B cell (primary cell): ENCODE measurements around the gene TMEM9. TPM values are rescaled to one million over a fixed set of nuclear protein-coding genes. Genes with fewer than 3 reads are reported as not detected.

Source experiments
- ATAC-seq: fragments of 200-7000 bp; cut with Tn5 transposase; one replicate; pipeline ENCODE4 v1.10.0; 2021; ENCODE audit warnings: low read depth, mild to moderate bottlenecking, moderate number of reproducible peaks, moderate library complexity
- CTCF ChIA-PET: fragments of 350-600 bp; sonication (Branson Sonifier 250); formaldehyde crosslinking; loops from one replicate; lab custom pipeline; 2021; ENCODE audit warnings: antibody characterized with exemption, inconsistent platforms; lab: Charles Lee
- POLR2A ChIA-PET: fragments of 350-600 bp; sonication (Branson Sonifier 250); formaldehyde crosslinking; loops from one replicate; lab custom pipeline; 2021; ENCODE audit warnings: antibody characterized with exemption; lab: Charles Lee
- DNase-seq: peaks from one replicate; pipeline ENCODE4 v3.0.0; 2013
- H2AFZ ChIP-seq: 2 replicates; pipeline ENCODE4 v1.6.1; 2012; ENCODE audit warnings: mild to moderate bottlenecking, low read depth, low read length; ENCODE audit not compliant: insufficient read depth, poor library complexity, severe bottlenecking
- H3K27ac ChIP-seq, 2 donors: 1 replicate in 1 of 2; 2 replicates in 1 of 2; pipeline ENCODE4 v1.5.1; 2012 to 2013; ENCODE audit warnings: low read length in 2 of 2, mild to moderate bottlenecking in 2 of 2, moderate library complexity in 1 of 2
- H3K27me3 ChIP-seq, 4 experiments: fragments of 200-600 bp in 1 of 4; sonication (generic) in 1 of 4; replicated peaks in 1 of 4; 1 replicate in 2 of 4; 2 replicates in 2 of 4; pipeline versions ENCODE4 v1.6.1 to v1.7.0; 2013 to 2016; ENCODE audit warnings: low read length in 3 of 4, mild to moderate bottlenecking in 2 of 4, mixed read lengths in 1 of 4, moderate library complexity in 1 of 4; ENCODE audit not compliant: insufficient read depth in 4 of 4, control insufficient read depth in 3 of 4; ENCODE audit errors: control extremely low read depth in 1 of 4
- H3K36me3 ChIP-seq, 2 experiments: replicated peaks in 1 of 2; 1 replicate in 1 of 2; 2 replicates in 1 of 2; pipeline versions ENCODE4 v1.6.1 to v1.7.1; 2013; ENCODE audit warnings: low read length in 1 of 2; ENCODE audit not compliant: insufficient read depth in 2 of 2, control insufficient read depth in 1 of 2; ENCODE audit errors: control extremely low read depth in 1 of 2, extremely low read depth in 1 of 2
- H3K4me1 ChIP-seq, 2 donors: fragments of 200-600 bp in 1 of 2; sonication (generic) in 1 of 2; 1 replicate in 1 of 2; 2 replicates in 1 of 2; pipeline versions ENCODE4 v1.5.1 to v1.6.1; 2013 to 2017; ENCODE audit warnings: low read length in 2 of 2; ENCODE audit not compliant: control insufficient read depth in 2 of 2, insufficient read depth in 2 of 2
- H3K4me2 ChIP-seq: replicated peaks from 2 replicates; pipeline ENCODE3; 2012; ENCODE audit warnings: mild to moderate bottlenecking, low read depth, low read length; ENCODE audit not compliant: poor library complexity, severe bottlenecking
- H3K4me3 ChIP-seq, 5 experiments: fragments of 200-600 bp in 1 of 5; sonication (generic) in 1 of 5; 1 replicate in 3 of 5; 2 replicates in 2 of 5; pipeline versions ENCODE4 v1.5.1 to v1.7.0; 2011 to 2016; ENCODE audit warnings: low read length in 4 of 5, mild to moderate bottlenecking in 4 of 5, low read depth in 2 of 5, control low read depth in 1 of 5, moderate library complexity in 1 of 5; ENCODE audit not compliant: insufficient read depth in 1 of 5; ENCODE audit errors: control extremely low read depth in 1 of 5, extremely low read depth in 1 of 5
- H3K79me2 ChIP-seq: fragments of 200-600 bp; sonication (generic); one replicate; pipeline ENCODE4 v1.6.0; 2016; ENCODE audit warnings: low read length; ENCODE audit not compliant: control insufficient read depth, insufficient read depth
- H3K9ac ChIP-seq: fragments of 200-600 bp; sonication (generic); 2 replicates; pipeline ENCODE4 v1.6.1; 2017; ENCODE audit warnings: mild to moderate bottlenecking, low read length, moderate library complexity
- H3K9me3 ChIP-seq, 3 donors: one replicate each; pipeline versions ENCODE4 v1.6.1 to v1.7.1; 2013; ENCODE audit warnings: low read length in 2 of 3; ENCODE audit not compliant: control insufficient read depth in 2 of 3, insufficient read depth in 1 of 3; ENCODE audit errors: control extremely low read depth in 1 of 3
- H4K20me1 ChIP-seq: 2 replicates; pipeline ENCODE4 v1.6.0; 2012; ENCODE audit warnings: mild to moderate bottlenecking, low read length; ENCODE audit not compliant: insufficient read depth, control insufficient read depth, poor library complexity, severe bottlenecking
- H3K27ac Mint-ChIP-seq: one replicate; pipeline ENCODE4 v1.8.0; 2021; ENCODE audit warnings: mixed read lengths
- H3K27me3 Mint-ChIP-seq: one replicate; pipeline ENCODE4 v1.8.0; 2021; ENCODE audit warnings: mixed read lengths
- H3K4me1 Mint-ChIP-seq: one replicate; pipeline ENCODE4 v1.8.0; 2021; ENCODE audit warnings: mixed read lengths
- H3K4me3 Mint-ChIP-seq: one replicate; pipeline ENCODE4 v1.8.0; 2021; ENCODE audit warnings: mixed read lengths
- H3K9me3 Mint-ChIP-seq: one replicate; pipeline ENCODE4 v1.8.0; 2022; ENCODE audit warnings: mixed read lengths; ENCODE audit not compliant: insufficient read depth
- EZH2 ChIP-seq: IDR thresholded peaks from 2 replicates; pipeline ENCODE4 v1.6.1; 2012; ENCODE audit warnings: borderline replicate concordance, low read depth, mild to moderate bottlenecking, moderate library complexity, low read length; ENCODE audit not compliant: insufficient read depth, poor library complexity, severe bottlenecking
- WGBS: methylation state at CpG from one replicate; pipeline ENCODE4 v1.1.5; 2013; ENCODE audit warnings: missing lambda C conversion rate; ENCODE audit not compliant: insufficient coverage; 5-methylcytosine and 5-hydroxymethylcytosine counted together
- intact Hi-C: fragments of 100-400 bp; cut with micrococcal nuclease; formaldehyde crosslinking; loops from one replicate; pipeline ENCODE4 v1.10.0; 2022
- polyA plus RNA-seq: library from polyadenylated mRNA; depleted of rRNA; stranded (reverse); fragments of >200 nt; gene quantifications from 2 replicates; pipeline ENCODE4 v1.2.3, GENCODE V29; 2012
- total RNA-seq, 2 donors: library from RNA; stranded (reverse); fragments of 120-200 nt in 1 of 2; gene quantifications; 1 replicate in 1 of 2; 2 replicates in 1 of 2; pipeline versions ENCODE4 v1.2.3 to v1.2.4, GENCODE V29; 2013 to 2022
- TF ChIP-seq, protein P1 (sequence below): fragments of 200-600 bp; IDR thresholded peaks from one replicate; pipeline ENCODE4 v1.8.0; 2022; ENCODE audit warnings: antibody characterized with exemption, mild to moderate bottlenecking

The TMEM9 gene
- total and polyA plus RNA-seq, 2 donors (not counting 1 experiment from before 2014, with no cell fraction given): 23.6 to 29.2 TPM

DNA sequence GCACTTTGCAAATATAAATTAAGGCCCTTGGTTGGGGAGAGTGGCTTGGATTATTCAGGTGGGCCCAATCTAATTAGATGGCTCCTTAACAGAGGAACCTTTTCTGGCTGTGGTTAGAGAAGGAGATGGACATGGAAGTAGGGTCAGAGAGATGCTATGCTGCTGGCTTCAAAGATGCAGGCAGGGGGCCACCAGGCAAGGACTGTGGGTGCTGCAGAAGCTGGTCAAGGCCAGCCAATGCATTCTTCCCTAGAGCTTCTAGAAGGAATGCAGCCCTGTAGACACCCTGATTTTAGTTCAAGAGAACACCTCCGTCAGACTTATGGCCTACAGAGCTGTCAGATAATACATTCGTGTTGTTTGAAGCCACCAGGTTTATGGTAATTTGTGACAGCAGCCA, 3.7 kb upstream of the TMEM9 start:
- no peaks in the 10 kb centered on the region for H4K20me1 ChIP-seq
- no peak overlapping the region for H3K4me2 ChIP-seq
- ChIA-PET POLR2A (no interaction called here), CTCF (no interaction called here)
- intact Hi-C loops: loop anchor here (10.0 kb wide), 1 partner anchor 987 kb away; the partner anchor contains the start of gene ARL8A
- peaks cover 14% of the 10 kb centered on the region for H3K4me1 Mint-ChIP-seq
- TF ChIP-seq, protein P1, sequence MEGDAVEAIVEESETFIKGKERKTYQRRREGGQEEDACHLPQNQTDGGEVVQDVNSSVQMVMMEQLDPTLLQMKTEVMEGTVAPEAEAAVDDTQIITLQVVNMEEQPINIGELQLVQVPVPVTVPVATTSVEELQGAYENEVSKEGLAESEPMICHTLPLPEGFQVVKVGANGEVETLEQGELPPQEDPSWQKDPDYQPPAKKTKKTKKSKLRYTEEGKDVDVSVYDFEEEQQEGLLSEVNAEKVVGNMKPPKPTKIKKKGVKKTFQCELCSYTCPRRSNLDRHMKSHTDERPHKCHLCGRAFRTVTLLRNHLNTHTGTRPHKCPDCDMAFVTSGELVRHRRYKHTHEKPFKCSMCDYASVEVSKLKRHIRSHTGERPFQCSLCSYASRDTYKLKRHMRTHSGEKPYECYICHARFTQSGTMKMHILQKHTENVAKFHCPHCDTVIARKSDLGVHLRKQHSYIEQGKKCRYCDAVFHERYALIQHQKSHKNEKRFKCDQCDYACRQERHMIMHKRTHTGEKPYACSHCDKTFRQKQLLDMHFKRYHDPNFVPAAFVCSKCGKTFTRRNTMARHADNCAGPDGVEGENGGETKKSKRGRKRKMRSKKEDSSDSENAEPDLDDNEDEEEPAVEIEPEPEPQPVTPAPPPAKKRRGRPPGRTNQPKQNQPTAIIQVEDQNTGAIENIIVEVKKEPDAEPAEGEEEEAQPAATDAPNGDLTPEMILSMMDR: no peak
- no peak for TF ChIP-seq EZH2
- H3K4me1 ChIP-seq: peaks cover 9 to 17% of the 10 kb centered on the region in 2 donors
- ATAC-seq (no peak), DNase-seq (no peak)
- no peaks in the 10 kb centered on the region for H3K9me3 ChIP-seq
- H3K36me3 ChIP-seq: no peaks in the 10 kb centered on the region
- WGBS: 88% methylated on average over 2 of the region's 2 CpGs
- H2AFZ ChIP-seq: no peak overlapping the region
- no peak overlapping the region for H3K4me3 ChIP-seq
- H3K79me2 ChIP-seq: peaks cover 6% of the 10 kb centered on the region
- peaks cover 23% of the 10 kb centered on the region for H3K27me3 Mint-ChIP-seq
- H3K27ac ChIP-seq: no peak overlapping the region
- H3K9ac ChIP-seq: no peak overlapping the region
- H3K4me3 Mint-ChIP-seq: no peak overlapping the region
- no peaks in the 10 kb centered on the region for H3K9me3 Mint-ChIP-seq
- peaks cover 0 to 16% (median 4%) of the 10 kb centered on the region in 4 experiments for H3K27me3 ChIP-seq
- H3K27ac Mint-ChIP-seq: no peak overlapping the region

DNA sequence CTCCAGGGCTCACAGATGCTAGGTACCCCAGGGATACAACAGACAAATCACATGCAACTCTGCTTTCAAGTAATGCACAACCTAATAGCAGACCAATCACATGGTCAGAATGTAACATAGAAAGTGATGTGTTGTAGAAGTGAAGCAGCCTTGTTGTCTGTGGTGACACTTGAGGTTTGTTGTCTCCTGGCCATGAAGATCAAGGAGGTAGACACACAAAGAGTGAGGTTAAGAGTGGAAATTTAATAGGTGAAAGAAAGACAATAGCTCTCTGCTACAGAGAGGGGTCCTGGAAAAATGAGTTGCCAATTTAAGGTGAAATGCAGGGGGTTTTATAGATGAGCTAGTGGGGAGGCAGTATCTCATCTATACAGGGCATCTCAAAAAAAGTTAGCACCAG, 2.5 kb upstream of the TMEM9 start:
- intact Hi-C loops: loop anchor here (10.0 kb wide), 1 partner anchor 988 kb away; the partner anchor contains the start of gene ARL8A
- POLR2A ChIA-PET: no interaction called here
- no peak overlapping the region for H3K4me3 Mint-ChIP-seq

More for the DNA sequence above, 2.5 kb upstream of the TMEM9 start:
- Mint-ChIP-seq H3K27me3 (peaks cover 23% of the 10 kb centered on the region), H3K4me1 (peaks cover 18% of the 10 kb centered on the region), H3K9me3 (no peaks in the 10 kb centered on the region), H3K27ac (no peak overlapping the region)
- TF ChIP-seq, protein P1: no peak
- no peak for TF ChIP-seq EZH2
- Histone ChIP-seq H3K27me3 (peaks cover 0 to 16% (median 4%) of the 10 kb centered on the region in 4 experiments), H3K36me3 (no peaks in the 10 kb centered on the region), H3K79me2 (peaks cover 6% of the 10 kb centered on the region), H3K27ac (no peak overlapping the region), H4K20me1 (no peaks in the 10 kb centered on the region), H3K9ac (no peak overlapping the region), H3K9me3 (no peaks in the 10 kb centered on the region), H2AFZ (no peak overlapping the region), H3K4me3 (no peak overlapping the region), H3K4me2 (no peak overlapping the region), H3K4me1 (peaks cover 9 to 17% of the 10 kb centered on the region in 2 donors)
- DNase-seq: no peak
- ATAC-seq: no peak
- CTCF ChIA-PET: interaction anchor here (0.7 to 2.1 kb wide), 2 partner anchors 10 to 14 kb away, joined by 3 to 4 read pairs; no protein-coding TSS in a partner anchor
